Testis (tissue), 3 donors: Measurements from ENCODE around the gene S100A10. TPM values are rescaled to one million over a fixed set of nuclear protein-coding genes. Genes with fewer than 3 reads are reported as not detected.
A peak's percentile ranks its signal among the peaks of the same experiment; 100 is the strongest.

Experiments used
- DNase-seq: peaks from one replicate; pipeline ENCODE4 v3.0.0-alpha.2; 2019
- H3K27ac ChIP-seq, 2 donors: fragments of 200-600 bp; sonication (generic); one replicate each; pipeline ENCODE4 v1.5.1; 2019
- H3K27me3 ChIP-seq: fragments of 200-600 bp; sonication (generic); one replicate; pipeline ENCODE4 v1.5.1; 2019
- H3K36me3 ChIP-seq: fragments of 200-600 bp; sonication (generic); one replicate; pipeline ENCODE4 v1.5.1; 2017; ENCODE audit warnings: low read depth; ENCODE audit errors: missing control alignments
- H3K4me1 ChIP-seq: fragments of 200-600 bp; sonication (generic); one replicate; pipeline ENCODE4 v1.5.1; 2019
- H3K4me3 ChIP-seq, 2 donors: fragments of 200-600 bp; sonication (generic); one replicate each; pipeline ENCODE4 v1.5.1; 2017 to 2019
- H3K9me3 ChIP-seq: fragments of 200-600 bp; sonication (generic); one replicate; pipeline ENCODE4 v1.5.1; 2017
- CTCF ChIP-seq, 3 experiments: fragments of 450-650 bp in 2 of 3; fragments of 200-600 bp in 1 of 3; sonication (generic) in 1 of 3; IDR thresholded peaks; one replicate each; pipeline ENCODE4 v1.5.1; 2016 to 2019; ENCODE audit warnings: antibody characterized with exemption in 3 of 3, mild to moderate bottlenecking in 2 of 3, moderate library complexity in 1 of 3
- POLR2A ChIP-seq: fragments of 450-650 bp; IDR thresholded peaks from one replicate; pipeline ENCODE4 v1.6.1; 2017; ENCODE audit warnings: antibody characterized with exemption, mild to moderate bottlenecking, moderate library complexity
- WGBS, 2 donors: methylation state at CpG; one replicate each; pipeline ENCODE4 v1.1.5; 2018; 5-methylcytosine and 5-hydroxymethylcytosine counted together
- intact Hi-C: fragments of 100-400 bp; cut with DNase I; formaldehyde crosslinking; loops from one replicate; pipeline ENCODE4 v1.15.1; 2023; ENCODE audit warnings: low total_unique reads
- polyA plus RNA-seq: library from polyadenylated mRNA; stranded (reverse); fragments of 350-450 nt; fragmentation: Illumina TruSeq; extraction: RNeasy Lipid Tissue Mini Kit (QIAGEN cat#74804); gene quantifications from one replicate; pipeline ENCODE4 v1.2.3, GENCODE V29; 2014; ENCODE audit warnings: low read depth, low replicate concordance; ENCODE audit not compliant: insufficient read depth
- total RNA-seq, 2 donors: library from RNA; depleted of rRNA; stranded (reverse); fragments of >200 nt; gene quantifications; one replicate each; pipeline ENCODE4 v1.2.3, GENCODE V29; 2016

S100A10 gene
- total and polyA plus RNA-seq, 3 donors from 2014 or later, result 92.4 to 364 (median 110) TPM

GRCh38 chr1:152001631-152002584 lies 8.2 kb upstream of the S100A10 start:
- H3K4me3 ChIP-seq, result no peak overlapping the region
- no peaks in the 10 kb centered on the region for H3K27me3 ChIP-seq
- no peaks in the 10 kb centered on the region for H3K9me3 ChIP-seq
- H3K27ac ChIP-seq, result no peak overlapping the region
- no peaks in the 10 kb centered on the region for H3K36me3 ChIP-seq
- WGBS, 2 donors, result 73 to 89% methylated on average over 3 to 4 of the region's 4 CpGs
- H3K4me1 ChIP-seq, result no peaks in the 10 kb centered on the region
- peak; percentile 94 for DNase-seq
- peak; percentile 78 to 91 (median 89) for TF ChIP-seq CTCF (IDR thresholded peaks at IDR 0.05)
- TF ChIP-seq POLR2A, result no peak
- intact Hi-C loops, result no loop called here

DNA sequence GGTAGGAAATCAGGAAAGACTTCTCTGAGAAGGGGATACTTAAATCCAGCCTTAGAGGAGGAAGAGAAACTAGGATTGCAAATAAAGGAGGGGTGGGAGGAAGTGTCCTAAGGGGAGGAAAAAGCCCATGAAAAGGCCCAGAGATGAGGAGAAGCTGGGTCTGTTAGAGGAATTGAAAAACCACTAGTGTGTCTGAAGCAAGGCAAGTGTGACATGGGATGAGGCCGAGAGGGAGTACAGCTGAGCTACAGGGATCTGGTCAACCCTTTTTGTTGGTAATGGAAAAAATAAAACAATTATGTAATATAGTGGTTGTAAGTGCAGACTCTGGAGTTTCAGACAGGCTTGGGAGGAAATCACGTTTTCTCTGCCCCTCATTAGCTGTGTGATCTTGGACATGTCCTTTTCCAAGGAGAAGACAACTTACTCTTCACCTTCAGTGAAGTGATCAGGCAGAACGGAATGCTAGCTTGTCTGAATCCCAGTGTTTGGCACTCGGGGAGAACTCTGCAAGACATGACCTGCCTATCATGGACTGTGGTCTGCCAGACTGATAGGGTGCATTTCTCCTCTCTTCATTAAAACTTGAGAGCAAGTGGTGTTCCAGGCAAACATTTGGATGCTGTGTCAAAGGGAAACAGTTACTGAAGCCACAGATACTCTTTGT lies 7.4 kb upstream of the S100A10 start:
- no peaks in the 10 kb centered on the region for H3K36me3 ChIP-seq
- no peaks in the 10 kb centered on the region for H3K27me3 ChIP-seq
- TF ChIP-seq CTCF (IDR thresholded peaks at IDR 0.05) (no peak), POLR2A (no peak)
- no peak overlapping the region for H3K4me3 ChIP-seq
- intact Hi-C loops, result no loop called here
- H3K4me1 ChIP-seq, result no peaks in the 10 kb centered on the region
- no peak overlapping the region for H3K27ac ChIP-seq
- no peak for DNase-seq
- H3K9me3 ChIP-seq, result no peaks in the 10 kb centered on the region
- 60 to 71% methylated on average over 4 of the region's 4 CpGs for WGBS, 2 donors

DNA sequence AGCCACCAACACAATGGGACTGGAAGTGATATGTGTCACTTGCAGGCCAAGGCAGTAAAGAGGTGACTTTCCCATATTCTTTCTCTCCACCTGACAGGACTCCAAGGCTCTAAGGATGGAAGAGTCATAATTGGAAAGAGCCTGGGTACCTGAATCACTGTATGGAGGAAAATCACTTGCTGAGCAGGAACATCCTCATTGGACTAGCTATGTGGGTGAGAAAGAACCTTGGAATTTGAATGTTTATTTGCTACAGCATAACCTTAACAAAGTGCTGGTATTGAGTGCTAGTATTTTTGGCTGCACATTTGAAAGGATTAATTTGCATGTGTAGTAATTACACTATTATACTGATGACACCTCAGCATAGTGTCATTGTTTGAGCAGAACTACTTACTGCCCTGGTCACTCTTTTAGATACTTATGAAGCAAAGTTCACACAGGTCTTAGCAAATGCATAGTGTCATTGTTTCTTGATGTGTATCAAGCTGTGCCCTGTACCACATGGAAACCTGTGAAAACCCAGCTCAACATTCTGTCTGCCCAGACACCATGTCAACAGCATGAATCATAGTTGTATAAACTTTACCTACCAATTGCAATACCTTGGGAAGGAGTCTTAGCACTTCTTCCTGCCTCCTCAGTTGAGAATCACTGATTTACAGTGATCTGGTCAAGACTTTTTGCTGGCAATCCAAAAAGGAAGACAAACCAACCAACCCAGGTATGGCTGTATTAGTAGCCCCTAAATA lies 5.1 kb upstream of the S100A10 start:
- H3K4me1 ChIP-seq, result peaks cover 3% of the 10 kb centered on the region
- TF ChIP-seq CTCF (IDR thresholded peaks at IDR 0.05) (no peak), POLR2A (no peak)
- DNase-seq, result no peak
- no peak overlapping the region for H3K4me3 ChIP-seq
- no peaks in the 10 kb centered on the region for H3K36me3 ChIP-seq
- H3K27ac ChIP-seq, result no peak overlapping the region
- intact Hi-C loops, result no loop called here
- H3K9me3 ChIP-seq, result no peaks in the 10 kb centered on the region
- H3K27me3 ChIP-seq, result no peaks in the 10 kb centered on the region

GRCh38 chr1:151997284-151997570 lies 3.6 kb upstream of the S100A10 start:
- intact Hi-C loops, result no loop called here
- Histone ChIP-seq H3K27me3 (no peaks in the 10 kb centered on the region), H3K4me1 (peaks cover 5% of the 10 kb centered on the region), H3K4me3 (no peak overlapping the region), H3K27ac (no peak overlapping the region), H3K9me3 (no peaks in the 10 kb centered on the region), H3K36me3 (no peaks in the 10 kb centered on the region)
- no peak for TF ChIP-seq POLR2A
- no peak for TF ChIP-seq CTCF (IDR thresholded peaks at IDR 0.05)
- DNase-seq, result no peak
- 92 to 95% methylated on average over 1 of the region's 1 CpG for WGBS, 2 donors
